ENCODE results near the gene SGPP2.
"Not testable (repeated sequence)": the region's sequence is repeated elsewhere in the genome, so short reads cannot be mapped to it uniquely, and the experiment has no call there.

Gene SGPP2

DNA sequence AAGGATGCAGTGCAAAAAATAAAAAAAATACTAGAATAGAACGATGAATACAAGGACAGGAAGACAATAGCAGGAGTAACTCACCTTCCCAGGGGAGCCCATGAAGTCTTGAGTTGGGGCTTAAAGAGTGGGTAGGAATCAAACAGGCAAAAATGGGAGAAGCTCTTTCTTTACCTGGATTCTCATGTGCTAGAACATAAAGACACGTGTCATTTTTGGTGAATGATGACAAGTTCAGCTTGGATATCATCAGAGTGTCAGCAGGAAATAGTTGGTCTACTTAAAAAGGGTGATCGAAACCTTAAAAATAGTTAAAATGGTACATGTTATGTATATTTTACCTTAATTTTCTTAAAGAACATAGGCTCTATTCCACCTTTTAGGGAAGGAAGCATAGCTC is 5.7 kb downstream of the SGPP2 start:
- no peak for DNase-seq

DNA sequence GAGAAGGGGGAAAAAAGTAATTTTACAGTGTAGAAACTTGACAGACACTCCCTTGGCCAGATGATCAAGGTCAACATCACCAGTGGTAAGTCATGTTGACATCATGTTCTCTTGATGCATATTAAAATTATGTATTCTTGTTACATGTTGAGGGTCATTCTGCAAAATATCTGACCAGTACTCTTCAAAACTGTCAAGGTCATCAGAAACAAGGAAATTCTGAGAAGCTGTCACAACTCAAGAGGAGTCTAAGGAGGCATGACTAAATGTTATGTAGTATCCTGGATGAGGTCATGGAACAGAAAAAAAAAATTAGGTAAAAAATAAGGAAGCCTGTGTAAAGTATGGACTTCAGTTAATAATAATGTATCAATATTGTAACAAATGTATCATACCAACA is 6.3 kb downstream of the SGPP2 start:
- DNase-seq: no peak

GRCh38 chr2:222431869-222432268 is 7.5 kb downstream of the SGPP2 start:
- no peak for DNase-seq

- DNase-seq: no peak
These were observed 9.2 kb downstream of the SGPP2 start for GRCh38 chr2:222433332-222434173.

GRCh38 chr2:222434204-222434603 is 9.9 kb downstream of the SGPP2 start:
- no peak for DNase-seq

DNA sequence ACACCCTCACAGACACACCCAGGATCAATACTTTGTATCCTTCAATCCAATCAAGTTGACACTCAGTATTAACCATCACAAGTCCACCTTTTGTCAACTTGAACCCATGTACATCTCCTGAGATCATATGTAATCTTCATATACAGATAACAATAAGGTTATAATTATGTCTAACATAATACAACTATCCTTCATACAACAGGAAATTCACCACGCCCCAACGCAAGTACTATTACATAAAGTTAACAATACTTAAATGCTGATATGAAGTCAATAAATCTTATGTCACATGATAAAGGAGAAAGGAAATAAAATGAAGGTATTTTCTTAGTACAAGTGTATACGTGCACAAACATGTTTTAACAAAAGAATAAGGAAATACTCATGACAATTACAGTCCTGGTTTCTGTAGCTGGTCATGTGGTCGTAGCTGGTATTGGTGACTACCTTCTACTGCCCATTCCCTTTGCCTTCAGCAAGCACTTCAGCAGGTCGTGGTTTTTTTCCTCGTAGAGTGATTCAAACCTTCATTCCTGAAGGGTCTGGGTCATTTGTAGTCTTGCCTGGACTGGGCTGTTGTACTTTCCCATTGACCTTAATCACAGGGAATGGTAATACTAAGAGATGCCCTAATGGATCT is 11.2 kb downstream of the SGPP2 start:
- DNase-seq: not testable (repeated sequence)

GRCh38 chr2:222436040-222436413 is 11.7 kb downstream of the SGPP2 start:
- DNase-seq: no peak

GRCh38 chr2:222439692-222440091 is 15.3 kb downstream of the SGPP2 start:
- DNase-seq: no peak

DNA sequence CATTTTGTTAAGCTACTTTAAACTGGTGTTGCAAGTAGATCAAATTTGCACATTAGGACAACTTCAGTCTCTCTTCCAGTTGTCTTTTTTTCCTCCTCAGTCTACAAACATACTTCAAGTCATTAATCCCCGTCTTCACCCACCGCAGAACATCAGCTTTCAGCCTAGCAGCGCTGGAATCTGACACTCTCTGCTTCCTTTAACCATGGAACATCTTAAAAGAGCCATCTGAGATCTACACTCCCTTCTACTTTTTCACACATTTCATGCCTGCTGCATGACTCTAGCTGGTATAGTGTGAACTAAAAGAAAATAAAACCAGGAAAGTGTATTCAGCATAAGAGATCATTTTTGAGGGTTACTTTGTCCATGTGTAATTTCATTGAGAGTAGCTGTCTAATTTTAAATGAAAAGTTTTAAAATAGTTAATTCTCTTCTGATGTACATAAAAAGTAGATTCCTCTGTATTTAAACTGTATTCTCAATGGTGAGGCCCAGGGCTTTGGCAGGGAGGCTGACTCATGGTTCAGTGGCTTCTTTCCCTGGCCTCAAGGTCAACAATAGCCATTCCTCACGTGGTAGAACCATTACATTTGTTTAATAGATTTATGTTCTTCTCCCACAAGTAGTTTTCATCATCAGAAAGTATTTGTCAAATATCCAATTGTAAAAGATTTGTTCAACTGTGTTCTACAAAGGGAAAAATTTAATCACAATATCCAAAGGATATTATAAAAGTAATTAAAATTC is 16.5 kb downstream of the SGPP2 start:
- DNase-seq: no peak

DNA sequence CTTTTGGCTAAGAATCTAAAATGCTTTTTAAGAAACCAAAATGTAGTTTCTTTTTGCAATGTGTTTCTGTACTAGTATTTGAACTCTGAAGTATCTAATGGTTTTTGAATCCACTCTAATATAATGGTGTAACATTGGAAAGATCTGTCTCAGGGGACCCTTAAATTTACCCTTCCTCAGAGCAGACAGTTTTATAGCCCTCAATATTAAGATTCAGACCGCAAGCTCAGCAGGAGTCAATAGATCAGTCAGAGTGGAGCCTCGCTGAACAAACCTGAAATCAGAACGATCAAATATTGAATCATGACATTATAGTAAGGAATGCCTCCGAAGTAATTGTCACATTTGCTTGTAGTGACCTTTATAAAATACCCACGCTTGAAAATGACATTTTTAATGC is 18.3 kb downstream of the SGPP2 start:
- no peak for DNase-seq

DNA sequence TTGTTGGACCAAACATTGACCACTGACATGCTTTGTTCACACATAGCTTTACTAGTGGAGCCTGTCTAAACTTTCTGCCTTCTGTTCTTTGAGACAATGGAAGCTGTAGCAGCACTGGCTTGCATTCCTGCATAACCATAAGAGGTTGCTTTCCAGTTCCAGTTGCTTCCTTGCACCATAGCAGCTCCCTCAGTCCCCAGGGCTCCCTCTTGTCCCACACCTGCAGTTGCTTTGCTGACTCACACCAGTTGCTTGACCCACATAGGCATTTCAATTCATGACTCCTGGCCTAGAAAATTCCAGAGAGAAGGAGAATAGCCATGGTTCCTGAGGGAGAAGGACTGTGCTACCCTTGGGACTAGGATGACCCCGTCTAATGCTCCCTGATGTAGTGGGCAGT is 20.9 kb downstream of the SGPP2 start:
- DNase-seq: no peak

DNA sequence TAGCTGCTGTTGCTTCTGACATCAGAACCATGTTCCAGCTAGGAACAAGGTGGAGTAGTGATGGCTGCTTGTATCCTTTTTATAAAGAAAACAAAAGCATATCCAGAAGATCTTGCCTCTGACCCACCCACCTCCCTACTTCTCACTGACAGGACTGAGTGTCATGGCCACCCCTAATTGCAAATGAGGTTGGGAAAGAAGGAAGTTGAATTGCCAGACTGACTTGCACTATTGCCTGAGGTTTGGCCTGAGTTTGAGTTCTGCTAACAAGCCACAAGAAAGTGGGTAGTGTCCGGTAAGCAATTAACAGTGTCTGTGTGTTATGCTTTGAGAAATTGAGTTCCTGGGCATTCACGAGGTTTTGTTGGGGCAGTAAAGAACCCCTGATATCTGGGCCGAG is 22.8 kb downstream of the SGPP2 start:
- DNase-seq: no peak

GRCh38 chr2:222448748-222449181 is 24.4 kb downstream of the SGPP2 start:
- no peak for DNase-seq

DNA sequence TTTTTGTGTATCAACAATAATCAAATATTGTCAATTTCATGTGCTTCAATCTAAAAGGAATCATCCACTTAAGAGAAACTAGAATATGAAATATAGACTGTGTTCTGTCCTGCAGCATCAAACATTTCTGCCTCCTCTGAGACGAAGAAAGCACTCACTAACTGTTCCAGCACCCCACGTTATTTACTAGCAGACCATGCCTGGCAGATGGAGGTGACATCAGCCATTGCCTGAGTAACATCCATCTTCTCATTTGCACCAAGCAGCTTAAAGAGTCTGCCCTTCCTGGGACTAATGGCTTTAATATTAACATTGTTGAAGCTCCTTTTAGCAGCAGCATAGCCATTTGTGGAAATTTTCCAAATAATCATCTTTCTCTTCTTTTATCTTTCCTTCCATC is 25.7 kb downstream of the SGPP2 start:
- no peak for DNase-seq

DNA sequence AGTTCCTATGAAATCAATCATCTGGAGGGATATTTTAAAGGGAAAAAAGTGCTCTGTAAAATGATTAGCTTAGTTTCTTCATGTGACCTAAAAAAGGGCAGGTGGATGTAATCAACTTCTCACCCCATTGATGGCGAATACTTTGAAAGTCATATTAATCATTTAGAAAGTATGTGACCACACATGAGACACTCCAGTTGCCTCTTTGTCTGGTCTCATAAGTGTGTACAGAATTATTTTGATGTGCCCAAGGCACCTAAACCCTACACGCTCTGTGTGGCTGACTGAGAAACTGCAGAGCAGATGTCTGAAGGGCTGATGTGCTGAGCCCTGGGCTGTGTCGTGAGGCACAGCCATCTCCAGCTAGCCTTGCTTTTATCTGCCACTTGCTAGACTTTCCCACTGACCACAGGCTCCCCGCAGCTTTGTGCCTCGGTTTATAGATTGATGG is 26.9 kb downstream of the SGPP2 start:
- DNase-seq: no peak

GRCh38 chr2:222452422-222452950 is 28.1 kb downstream of the SGPP2 start:
- DNase-seq: no peak

DNA sequence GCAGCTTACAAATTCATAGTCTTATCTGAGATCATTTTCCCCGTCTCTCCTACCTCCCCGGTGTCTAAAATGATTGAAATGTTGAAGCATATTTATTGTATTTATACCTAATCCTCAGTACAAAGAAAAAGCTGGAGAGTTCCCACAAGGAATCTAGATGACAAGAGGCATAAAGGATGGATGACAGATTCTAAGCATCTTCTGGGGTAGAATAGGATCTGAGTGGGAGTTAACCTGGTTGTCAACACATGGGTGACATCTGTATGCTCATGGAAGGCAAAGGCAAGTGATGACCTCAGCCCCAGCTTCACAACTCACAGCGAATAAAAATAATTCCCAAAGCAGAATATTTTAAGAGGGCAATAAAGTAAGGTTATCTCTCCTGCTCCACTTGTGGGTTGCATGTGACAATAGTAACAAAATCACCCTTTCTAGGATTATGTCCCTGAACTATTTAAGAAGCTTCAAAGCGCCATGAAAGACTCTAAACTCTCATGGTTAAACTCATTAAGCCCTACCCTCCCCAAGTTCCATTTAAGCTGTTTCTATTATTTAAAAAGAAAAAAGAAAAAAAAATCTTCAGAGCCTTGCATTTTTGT is 32.2 kb downstream of the SGPP2 start:
- no peak for DNase-seq

GRCh38 chr2:222459983-222460382 is 35.6 kb downstream of the SGPP2 start:
- DNase-seq: no peak

GRCh38 chr2:222465746-222466145 is 41.4 kb downstream of the SGPP2 start:
- DNase-seq: no peak

DNA sequence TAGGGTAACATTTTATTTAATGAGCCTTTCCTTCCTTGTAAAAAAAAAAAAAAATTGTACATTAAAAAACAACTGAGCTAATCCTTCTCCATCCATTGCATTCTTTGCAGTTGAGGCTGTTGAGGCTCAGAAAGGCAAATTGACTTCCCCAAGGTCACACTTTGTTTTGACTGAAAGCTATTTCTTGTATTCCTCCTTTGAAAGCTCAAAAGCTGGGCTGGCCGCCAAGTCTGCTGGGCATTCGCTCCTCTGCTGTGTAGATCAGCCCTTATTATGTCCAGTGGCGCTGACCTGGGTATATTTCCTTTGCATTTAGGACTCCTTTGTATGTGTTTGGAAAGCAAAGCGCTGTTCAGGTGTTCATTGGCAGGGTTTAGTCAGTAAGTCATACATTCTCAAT is 44.0 kb downstream of the SGPP2 start:
- DNase-seq: no peak

GRCh38 chr2:222470802-222471468 is 46.6 kb downstream of the SGPP2 start:
- no peak for DNase-seq

- no peak for DNase-seq
These were observed 53.7 kb downstream of the SGPP2 start for GRCh38 chr2:222477962-222478608.
